CD4-positive, alpha-beta T cell treated with Interleukin-4 for 4 hours (primary cell): ENCODE measurements around the gene PTGDS.

Source experiments
- DNase-seq: peaks from one replicate; pipeline ENCODE4 v3.0.0-alpha.2; 2020

PTGDS gene

DNA sequence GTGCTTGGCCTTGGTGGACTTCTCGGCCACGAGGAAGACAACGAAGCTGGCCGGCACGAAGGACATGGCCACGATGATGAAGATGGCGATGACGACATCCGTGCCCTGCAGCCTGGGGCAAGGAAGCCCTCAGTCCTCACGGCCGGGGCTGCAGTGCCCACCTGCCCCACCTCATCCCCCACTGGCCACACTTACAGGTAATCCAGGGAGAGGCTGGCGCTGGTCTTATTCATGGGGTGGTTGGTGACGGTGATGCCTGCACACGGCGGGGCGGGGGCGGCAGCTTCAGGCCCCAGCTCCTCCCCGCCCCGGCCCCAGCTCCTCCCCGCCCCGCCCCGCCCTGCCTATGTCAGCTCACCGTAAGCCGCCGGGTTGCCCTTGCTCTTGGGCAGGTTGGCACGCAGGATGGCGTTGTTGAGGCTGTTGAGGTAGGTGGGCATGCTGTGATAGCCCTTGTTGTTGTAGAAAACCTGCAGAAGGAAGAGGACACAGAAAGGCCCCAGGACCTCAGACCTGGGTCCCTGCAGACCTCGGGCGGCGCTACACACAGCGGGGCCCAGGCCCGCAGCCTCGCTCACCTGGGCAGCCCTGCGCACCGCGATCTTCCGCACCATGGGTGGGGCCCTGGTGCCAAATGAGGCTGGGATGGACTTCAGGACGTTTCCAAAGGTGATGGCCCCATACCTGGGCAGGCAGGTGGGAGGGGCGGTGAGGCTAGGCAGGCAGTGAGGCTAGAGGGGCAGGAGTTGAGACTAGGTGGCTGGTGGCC is 34.8 kb downstream of the PTGDS start:
- DNase-seq = no peak

DNA sequence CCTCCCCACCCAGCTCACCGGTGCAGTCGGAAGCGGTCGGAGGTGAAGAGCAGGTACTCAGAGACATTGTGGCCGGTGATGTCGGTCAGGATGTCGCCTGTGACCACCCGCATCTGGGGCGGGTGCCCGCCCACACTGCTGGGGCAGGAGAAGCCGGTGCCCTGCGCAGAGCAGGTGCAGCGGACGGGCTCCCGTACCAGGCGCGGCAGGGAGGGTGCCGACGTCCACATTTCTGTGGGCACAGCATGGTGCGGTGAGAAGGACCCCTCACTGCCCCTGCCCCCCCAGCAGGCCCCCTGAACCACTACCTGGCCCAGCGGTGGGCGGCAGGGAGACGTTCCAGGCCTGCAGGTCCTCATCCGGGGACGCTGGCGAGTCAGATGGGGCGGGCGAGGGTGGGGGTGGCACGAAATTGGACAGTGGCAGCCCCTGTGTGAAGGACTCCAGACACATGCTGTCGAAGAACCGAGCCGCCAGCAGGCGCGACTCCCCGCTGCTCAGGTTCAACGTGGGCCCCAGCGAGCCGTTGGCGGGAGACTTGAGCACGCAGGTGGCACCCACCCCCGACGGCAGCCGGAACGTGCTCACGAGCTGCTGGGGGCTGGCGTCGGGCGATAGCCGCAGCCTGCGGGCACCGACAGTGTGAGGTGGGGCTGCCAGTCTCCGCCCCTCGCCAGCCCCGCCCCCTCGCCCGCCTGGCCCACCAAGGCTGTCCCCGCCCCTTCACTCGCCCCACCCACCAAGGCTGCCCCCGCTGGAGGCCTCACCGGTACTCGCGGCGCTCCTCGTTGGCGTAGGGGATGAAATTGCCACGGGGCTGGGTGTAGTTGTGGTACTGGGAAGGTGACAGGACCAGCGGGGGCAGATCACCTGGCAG is 35.6 kb downstream of the PTGDS start:
- no peak for DNase-seq

DNA sequence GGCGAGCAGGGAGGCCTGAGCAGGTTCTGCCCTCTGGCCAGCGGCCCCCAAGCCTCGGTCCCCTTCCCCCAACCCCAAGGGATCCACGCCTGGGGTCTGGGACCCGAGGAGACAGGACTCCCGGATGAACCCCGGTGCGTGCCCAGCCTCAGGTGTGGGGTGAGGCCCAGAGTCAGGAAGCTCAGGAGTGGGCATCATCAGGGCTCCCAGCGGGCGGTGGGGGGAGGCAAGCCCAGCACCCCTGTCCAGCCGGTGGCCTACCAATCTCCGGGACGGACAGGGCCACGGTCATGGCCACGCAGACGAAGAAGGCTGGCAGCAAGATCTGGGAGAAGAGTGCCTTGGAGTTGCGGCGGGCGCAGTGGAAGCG is 36.3 kb downstream of the PTGDS start:
- DNase-seq = no peak

DNA sequence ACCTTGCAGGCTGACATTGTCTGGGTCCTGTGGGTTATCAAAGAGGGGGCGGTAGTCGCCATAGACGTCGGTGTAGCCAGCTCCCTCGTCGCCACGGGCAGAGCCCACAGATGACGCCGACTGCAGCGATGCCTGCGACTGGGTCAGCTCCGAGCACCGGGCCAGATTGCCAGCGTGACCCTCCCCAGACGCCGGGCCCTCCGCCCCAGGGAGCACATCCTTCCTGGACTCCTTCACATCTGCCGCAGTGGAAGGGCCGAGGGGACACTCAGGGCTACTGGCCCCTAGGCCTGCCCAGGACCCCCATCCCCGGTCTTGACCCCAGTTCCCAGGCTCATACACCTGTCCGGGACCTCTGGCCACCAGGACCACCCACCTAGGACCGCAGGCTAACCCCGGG is 36.9 kb downstream of the PTGDS start:
- no peak for DNase-seq

DNA sequence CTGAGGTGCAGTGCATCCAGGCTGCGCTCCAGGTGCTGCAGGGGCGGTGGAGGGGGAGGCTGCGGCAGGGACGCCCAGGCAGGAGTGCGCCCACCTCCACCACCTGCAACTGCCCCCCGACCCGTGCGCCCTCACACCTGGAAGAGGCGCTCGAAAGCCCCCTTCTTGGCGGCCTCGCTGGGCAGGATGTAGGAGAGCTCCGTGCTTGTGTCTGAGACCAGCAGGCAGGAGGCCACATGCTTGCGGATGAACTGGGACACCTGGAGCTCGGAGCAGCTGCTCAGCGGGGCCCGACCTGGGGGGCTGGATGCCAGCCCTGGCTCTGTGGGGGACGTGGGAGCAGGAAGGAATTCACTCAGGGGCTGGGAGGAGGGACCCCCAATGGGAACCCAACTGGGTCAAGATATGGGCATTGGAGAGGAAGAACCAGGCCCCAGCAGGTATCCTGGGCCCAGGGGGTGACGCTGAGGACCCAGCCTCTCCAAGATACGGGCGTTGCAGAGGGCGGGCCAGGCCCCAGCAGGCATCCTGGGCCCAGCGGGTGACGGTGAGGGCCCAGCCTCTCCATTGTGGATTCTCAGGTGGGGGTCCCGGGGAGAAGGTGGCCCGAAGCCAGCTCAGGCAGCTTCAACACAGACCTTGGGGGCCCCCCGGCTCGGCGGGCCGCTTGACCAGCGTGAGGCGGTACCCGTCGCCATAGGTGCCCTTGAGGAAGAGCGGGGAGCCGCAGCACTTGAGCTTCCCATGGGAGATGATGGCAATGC is 37.7 kb downstream of the PTGDS start:
- no peak for DNase-seq

DNA sequence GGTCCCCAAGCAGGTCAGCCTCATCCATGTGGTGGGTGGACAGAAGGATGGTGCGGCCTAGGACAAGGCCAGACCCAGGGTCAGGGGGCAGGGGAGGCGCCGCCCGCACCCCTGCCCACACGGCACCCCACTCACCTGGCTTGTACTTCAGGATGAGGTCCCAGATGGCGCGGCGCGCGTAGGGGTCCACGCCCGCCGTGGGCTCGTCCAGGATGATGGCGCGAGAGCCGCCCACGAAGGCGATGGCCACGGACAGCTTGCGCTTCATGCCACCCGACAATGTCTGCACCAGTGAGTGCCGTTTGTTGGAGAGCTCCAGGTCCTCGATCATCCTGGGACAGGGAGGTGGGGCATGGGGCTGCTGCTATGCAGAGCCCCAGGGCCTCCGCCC is 38.2 kb downstream of the PTGDS start:
- DNase-seq = no peak

DNA sequence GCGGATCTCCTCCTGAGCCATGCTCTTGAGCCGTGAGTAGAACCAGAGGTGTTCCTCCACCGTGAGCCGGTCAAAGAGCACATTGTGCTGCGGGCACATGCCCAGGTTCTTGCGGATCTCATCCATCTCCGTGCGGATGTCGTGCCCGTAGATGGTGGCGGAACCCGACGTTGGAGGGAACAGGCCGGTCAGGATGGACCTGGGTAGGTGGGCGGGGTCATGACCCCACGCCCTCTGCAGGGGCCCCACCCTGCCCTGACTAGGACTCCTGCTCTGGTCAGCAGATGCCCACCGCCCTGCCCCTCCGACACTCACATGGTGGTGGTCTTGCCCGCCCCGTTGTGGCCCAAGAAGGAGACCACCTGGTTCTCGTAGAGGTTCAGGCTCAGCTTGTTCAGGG is 38.7 kb downstream of the PTGDS start:
- DNase-seq = no peak

DNA sequence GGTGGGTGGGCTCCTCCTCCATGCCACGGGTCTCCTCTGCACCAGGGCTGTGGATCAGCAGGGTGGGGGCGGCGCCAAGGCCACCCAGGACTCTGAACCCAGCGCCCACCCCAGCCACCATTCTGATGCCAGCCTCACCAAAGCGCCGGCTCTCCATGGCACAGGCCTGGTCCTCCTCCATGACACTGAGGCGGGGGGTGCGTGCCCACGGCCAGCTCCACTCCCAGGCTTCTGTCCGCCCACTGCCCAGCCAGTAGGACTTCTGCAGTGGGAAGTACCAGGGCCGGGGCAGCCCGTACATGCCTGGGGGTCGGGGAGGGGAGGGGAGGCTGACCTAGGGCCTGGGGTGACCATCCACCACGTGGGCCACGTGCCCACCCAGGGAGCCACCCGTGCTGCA is 39.1 kb downstream of the PTGDS start:
- DNase-seq = no peak

DNA sequence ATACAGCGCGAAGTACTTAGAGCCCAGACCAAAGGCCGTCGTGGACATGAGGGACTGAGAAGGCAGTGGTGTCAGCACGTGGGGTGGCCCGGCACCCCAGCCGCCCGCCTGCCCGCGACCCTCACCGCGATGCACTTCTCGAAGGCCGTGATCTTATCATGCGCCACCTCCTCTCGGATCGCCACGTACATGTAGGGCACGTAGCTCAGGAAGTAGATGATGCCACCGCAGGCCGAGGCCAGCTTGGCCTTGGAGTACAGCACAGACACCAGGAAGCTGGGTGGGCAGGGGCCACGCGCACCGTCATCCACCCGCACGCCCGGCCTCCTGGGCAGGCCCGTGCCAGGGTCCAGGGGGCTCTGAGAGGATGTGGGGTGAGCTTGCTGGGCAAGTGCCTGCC is 39.8 kb downstream of the PTGDS start:
- DNase-seq = no peak

DNA sequence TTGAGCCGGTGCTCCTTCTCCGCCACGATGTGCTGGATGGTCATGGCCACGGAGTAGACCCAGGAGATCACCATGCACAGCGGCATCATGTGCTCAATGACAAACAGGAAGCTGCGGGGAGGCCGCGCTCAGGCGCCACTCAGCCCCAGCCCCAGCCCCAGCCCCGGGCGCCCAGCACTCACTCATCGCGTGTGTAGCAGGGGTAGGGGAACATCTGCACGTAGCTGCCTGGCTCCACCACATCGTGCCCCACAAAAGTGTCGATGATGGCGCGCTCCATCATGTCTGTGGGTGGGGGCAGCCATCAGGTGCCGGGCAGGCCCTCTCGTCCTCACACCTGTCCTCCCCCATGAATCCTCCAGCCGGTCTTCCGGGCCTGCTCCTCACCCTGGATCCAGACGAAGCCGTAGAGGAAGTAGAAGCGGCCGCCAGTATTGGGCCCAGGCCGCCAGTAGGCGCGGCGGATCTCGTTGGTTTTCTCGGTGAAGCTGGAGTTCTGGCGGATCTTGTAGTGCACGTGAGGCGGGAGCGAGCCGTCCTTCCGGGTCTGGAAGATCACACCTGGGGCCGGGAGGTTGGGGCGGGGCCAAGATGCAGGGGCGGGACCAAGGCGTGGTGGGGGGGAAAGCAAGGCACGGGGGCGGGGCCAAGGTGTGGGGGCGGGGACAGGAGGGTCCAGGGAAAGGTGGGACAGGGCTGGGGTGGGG is 40.6 kb downstream of the PTGDS start:
- DNase-seq = no peak

DNA sequence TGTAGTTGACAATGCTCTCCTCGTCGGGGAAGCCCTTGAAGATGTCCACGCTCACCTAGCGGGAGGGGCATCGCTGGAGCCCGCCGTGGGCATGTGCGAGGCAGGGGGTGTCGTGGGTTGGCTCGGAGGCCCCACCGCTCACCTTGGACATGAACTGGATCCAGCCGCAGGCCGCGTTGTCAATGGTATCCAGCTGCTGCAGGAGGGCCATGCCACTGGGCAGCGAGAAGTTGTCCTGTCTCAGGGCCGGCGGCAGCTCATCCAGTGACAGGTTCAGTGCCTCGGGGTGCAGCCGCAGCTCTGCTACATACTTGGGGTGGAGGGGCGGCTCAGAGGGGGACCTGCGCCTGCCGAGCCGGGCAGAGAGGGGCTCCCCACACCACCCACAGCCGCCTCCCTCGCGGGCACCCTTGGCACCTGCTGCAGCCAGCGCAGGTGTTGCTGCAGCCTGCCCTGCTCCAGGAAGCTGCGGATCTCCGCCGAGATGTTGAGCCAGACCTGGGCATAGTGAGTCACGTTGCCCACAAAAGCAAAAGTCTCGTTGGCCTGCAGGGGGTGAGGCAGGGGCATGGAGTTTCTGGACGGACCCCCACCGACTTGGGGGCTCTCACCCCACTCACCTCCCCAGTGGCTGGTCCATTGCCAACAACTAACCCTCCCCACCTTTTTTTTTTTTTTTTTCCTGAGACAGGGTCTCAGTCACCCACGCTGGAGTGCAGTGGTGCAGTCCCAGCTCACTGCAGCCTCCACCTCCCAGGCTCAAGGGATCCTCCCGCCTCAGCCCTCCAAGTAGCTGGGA is 41.7 kb downstream of the PTGDS start:
- DNase-seq = no peak

DNA sequence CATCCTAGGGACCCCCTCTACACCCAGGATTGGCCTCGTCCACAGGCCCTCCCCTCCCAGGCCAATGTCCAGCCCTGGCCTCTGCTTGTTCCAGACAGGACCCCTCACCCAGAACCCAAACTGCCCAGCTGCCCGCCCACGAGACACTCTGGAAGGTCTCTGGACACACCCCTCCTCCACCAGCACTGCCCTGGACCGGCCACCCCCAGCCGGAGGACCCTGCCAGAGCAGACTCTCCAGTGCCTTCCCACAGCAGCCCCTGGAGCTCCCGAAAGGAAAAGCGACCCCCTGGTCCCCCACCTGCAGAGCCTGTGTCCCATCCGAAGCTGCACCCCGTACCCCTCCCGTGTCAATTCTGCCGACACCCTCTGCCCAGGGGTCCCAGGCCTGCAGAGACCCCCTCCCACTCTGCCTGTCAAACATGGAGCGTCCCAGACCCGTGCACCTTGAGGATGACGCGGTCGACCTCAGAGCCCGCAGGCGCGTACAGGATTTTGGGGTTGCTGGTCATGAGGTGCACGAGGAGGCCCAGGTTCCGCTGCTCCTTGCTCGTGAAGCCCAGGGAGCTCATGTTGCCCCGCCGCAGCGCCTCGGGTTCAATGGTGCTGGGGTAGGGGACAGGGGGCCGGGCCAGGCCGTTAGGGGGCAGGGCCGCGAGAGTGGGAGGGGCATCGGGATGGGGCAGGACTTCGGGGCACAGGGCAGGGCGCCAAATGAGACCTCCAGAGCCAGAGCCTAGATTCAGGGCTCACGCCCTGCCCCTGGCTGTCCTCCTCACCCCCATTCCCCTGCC is 42.8 kb downstream of the PTGDS start:
- no peak for DNase-seq

DNA sequence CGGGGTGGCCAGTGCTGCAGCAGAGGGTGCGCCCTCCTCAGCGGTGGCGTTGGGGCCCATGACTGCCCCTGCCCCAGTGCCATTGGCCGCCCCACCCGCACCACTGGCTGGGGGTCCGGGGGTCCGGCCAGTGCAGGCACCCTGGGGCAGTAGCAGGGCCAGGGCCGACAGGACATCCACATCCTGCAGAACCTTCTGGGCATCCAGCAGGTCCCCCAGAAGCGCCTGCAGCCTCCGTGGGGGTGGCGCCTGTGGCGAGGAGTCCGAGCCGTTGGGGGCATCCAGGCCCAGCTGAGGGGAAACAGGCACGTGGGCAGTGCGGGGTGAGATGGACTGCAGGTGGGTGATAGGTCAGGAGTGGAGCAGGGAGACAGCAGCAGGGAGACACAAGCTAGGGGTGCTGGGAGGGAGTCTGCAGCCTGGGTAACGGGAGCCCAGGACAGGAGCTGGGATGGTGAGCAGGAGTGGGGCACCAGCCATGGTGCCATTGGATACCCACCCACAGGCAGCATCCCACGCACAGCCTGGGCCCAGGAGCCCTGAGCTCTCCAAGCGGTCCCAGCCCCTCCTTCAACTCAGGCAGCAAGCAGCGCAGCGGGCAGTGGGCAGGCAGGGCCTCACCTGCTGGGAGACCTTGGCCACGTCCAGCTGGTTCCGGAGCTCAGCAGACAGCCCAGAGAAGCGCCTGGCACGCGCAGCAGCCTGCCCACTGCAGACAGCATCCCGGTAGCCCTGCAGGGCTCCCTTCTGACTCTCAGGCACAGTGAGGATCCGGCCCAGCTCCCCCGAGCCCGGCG is 43.7 kb downstream of the PTGDS start:
- no peak for DNase-seq

DNA sequence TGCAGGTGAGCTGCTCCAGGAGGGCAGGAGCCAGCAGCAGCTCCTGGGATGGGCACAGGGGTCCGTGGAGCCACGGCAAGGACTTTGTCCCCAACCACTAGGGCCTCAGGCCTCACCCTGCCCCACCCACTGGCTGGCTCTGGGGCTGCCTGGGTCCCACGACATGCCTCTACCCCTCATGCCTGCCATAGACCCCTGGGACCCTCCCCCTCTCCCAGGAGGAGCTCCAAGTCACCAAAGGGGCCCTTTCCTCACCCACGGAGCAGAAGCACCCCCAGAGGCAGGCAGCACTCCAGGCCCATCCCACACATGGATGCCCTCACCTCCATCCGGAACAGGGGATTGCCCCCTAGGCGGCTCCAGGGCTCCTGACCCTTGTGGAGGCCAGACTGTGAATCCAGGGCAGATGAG is 44.3 kb downstream of the PTGDS start:
- no peak for DNase-seq

DNA sequence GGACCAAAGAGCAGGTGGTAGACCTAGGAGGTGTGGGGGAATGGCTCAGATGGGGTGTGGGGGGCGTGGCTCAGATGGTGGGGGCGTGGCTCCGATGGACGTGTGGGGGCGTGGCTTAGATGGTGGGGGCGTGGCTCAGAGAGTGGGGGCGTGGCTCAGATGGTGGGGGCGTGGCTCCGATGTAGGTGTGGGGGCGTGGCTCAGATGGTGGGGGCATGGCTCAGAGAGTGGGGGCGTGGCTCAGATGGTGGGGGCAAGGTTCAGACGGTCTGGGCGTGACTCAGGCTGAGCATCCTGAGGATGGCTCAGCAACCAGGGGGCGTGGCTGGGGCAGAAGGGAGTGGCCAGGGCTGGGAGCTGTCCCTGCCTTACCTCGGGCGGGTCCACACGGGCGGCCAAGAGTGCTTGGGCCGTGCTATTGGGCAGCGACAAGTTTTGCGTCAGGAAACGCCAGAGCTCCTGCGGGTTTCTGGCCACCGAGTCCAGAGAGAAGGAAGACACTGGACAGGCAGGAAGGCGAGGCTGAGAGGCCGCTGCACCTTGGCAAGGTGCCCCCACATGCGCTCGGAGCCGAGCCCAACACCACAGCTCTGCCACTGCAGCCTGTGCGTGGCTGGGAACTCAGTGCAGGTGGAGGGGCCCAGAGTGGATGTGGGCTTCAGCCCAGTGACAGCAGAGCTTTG is 44.8 kb downstream of the PTGDS start:
- peak; percentile 67 for DNase-seq

DNA sequence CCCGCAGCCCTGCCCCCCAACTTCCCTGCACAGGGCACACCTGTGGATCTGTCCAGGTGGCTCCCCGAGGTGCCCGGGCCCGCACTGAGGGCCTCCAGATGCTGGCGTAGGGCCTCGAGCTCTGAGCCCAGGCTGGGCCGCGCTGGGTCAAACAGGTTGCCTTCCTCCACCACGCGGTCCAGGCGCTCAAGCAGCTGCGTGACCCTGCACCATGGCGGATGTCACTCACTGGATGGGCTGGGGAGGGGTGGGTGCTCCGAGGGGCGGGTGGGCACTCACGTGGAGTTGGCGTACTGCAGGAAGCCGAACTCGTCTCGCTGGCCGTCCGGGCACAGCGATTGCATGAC is 45.3 kb downstream of the PTGDS start:
- no peak for DNase-seq

DNA sequence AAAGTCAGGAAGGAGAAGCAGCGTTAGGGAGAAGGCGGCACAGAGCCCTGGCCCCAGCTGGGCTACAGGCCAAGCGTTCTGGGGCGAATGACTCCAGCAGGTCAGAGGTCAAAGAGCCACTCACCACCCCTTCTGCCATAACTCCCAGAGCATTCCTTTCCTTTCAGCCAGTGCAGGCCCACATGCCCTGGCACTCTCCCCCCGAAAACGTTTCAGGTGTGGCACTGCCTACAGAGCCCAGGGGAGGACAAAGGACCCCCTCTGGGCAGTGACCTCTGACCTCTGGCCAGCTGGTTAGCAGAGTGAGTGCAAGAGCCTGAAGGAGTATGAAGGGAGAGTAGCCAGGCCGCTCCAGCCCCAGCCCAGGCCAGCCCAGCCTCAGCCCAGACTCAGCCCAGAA is 45.9 kb downstream of the PTGDS start:
- DNase-seq = no peak

DNA sequence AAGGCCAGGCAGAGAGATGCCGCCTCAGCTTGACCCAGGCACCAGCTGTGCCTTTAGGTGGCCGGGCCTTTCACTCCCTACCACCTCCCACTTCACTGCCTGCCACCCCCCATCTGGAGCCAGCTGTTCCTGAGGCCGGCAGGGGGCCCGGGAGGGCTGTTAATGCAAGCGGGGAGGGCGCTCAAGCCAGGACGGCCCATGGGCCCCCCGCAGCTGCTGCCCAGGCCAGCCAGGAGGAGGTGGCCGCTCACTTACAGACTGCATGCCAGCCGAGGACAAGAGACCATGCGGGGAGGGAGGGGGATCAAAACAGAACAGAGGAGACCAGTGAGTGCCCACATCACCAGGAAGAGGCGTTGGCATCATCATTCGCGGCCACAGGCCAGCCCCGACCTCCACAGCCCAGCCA is 46.3 kb downstream of the PTGDS start:
- DNase-seq = no peak

DNA sequence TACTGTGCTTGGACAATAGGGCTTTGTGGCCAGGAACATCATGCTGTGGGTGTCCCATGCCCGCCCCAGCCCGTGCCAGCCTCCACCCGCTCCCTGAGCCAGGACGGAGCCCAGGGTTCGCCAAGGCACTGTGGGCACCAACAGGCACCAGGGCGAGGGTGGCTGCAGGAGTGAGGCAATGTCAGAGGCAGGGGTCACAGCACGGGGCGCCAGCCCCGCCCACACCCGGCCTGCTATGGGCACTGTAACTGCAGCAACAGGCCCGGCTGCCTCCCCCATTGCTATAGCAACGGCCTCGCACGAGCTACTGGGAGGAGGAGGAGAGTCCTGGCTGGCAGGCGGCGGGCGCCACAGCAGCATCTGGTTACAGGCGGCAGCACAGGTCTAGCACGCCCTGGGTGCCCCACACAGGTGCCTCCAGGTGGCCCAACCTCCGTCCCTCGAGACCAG is 48.2 kb downstream of the PTGDS start:
- DNase-seq = no peak

DNA sequence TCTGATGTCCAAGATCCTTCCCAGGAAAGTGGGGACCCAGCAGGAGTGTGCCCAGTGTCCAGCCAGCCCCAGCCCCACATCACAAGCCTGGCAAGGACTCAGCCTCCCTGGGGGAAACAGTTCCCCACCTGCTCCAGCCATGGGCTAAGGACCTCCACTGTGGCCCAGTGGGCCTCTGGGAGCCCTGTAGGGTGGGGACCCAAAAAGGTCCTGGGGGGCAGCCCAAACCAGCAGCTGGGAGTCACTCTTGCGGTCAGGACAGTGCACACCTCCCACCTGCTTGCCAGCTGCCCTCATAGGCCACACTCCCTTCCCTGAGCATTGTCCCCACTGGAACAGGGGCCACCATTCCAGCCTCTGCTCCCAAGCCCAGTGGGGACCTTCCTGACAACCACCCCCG is 49.1 kb downstream of the PTGDS start:
- DNase-seq = no peak
